ENCODE data around the gene C19orf12.
A peak's percentile ranks its signal among the peaks of the same experiment; 100 is the strongest.

- TF ChIP-seq SPI1 (IDR thresholded peaks at IDR 0.05; ENCODE audit: low read depth, low read length) (no peak), POLR2A (IDR thresholded peaks at IDR 0.05; ENCODE audit: low read depth, low read length) (peak; percentile 56; the same call in 1 of the 2 replicates), POLR2AphosphoS5 (IDR thresholded peaks at IDR 0.05; ENCODE audit: low read depth, low read length) (no peak), TAF1 (IDR thresholded peaks at IDR 0.05; ENCODE audit: low read depth, low read length) (no peak)
Observed at GRCh38 chr19:29714953-29715700, at the start of gene C19orf12.

All from GM12891 (cell line).